A549 (cell line): ENCODE results near the gene NSUN7. TPM values are rescaled to one million over a fixed set of nuclear protein-coding genes. Genes with fewer than 3 reads are reported as not detected.
A peak's percentile ranks its signal among the peaks of the same experiment; 100 is the strongest.

Experiments used
- ATAC-seq, 2 experiments: fragments of 200-7000 bp in 1 of 2; fragments of >200 bp in 1 of 2; cut with Nextera tagmentation in 1 of 2; cut with Tn5 transposase in 1 of 2; 3 replicates each; pipeline versions ENCODE4 v1.8.0 to v1.9.1; 2018 to 2020; ENCODE audit warnings: mild to moderate bottlenecking in 1 of 2, moderate library complexity in 1 of 2
- CTCF ChIA-PET: fragments of 300-600 bp; sonication (Branson Sonifier 250); formaldehyde crosslinking; extraction: SDS; loops from one replicate; lab custom pipeline; 2021; ENCODE audit warnings: antibody characterized with exemption, inconsistent platforms; lab: Yijun Ruan, JAX
- POLR2A ChIA-PET: fragments of 350-600 bp; formaldehyde crosslinking; extraction: SDS; loops from one replicate; lab custom pipeline; 2021; ENCODE audit warnings: antibody characterized with exemption, inconsistent platforms; lab: Yijun Ruan, JAX
- DNase-seq, 2 experiments: peaks; one replicate each; pipeline versions ENCODE4 v3.0.0 to v3.0.0-alpha.2; 2011 to 2016; ENCODE audit warnings: low read depth in 1 of 2, low spot score in 1 of 2
- FAIRE-seq: peaks from 2 replicates; lab custom pipeline; 2011; peaks lifted over from hg19 to GRCh38; lab: Jason Lieb, UNC
- H3K27ac ChIP-seq, 2 experiments: fragments of >200 bp; sonication (Bioruptor Twin); formaldehyde crosslinking; 3 replicates each; pipeline ENCODE4 v1.5.1; 2016 to 2017
- H3K4me1 ChIP-seq: fragments of >200 bp; sonication (Bioruptor Twin); formaldehyde crosslinking; 3 replicates; pipeline ENCODE4 v1.6.1; 2016
- H3K4me2 ChIP-seq: fragments of >200 bp; sonication (Bioruptor Twin); formaldehyde crosslinking; 3 replicates; pipeline ENCODE4 v1.6.1; 2016
- H3K4me3 ChIP-seq: fragments of >200 bp; sonication (Bioruptor Twin); formaldehyde crosslinking; 3 replicates; pipeline ENCODE4 v1.5.1; 2016
- H3K9me3 ChIP-seq: fragments of >200 bp; sonication (Bioruptor Twin); formaldehyde crosslinking; 3 replicates; pipeline ENCODE4 v1.6.1; 2016
- ATOH8 ChIP-seq: fragments of 250-450 bp; sonication (Bioruptor Pico); IDR thresholded peaks from 2 replicates; pipeline ENCODE4 v1.5.0; 2020; ENCODE audit warnings: low read depth, mild to moderate bottlenecking, moderate library complexity
- CBX2 ChIP-seq: fragments of 200-600 bp; sonication (generic); IDR thresholded peaks from 2 replicates; pipeline ENCODE4 v1.6.1; 2016; ENCODE audit warnings: low read depth, mild to moderate bottlenecking, borderline replicate concordance
- CEBPB ChIP-seq, 2 experiments: fragments of >200 bp in 1 of 2; sonication (Bioruptor Twin) in 1 of 2; formaldehyde crosslinking in 1 of 2; IDR thresholded peaks; 2 replicates each; pipeline ENCODE4 v1.6.1; 2012 to 2016
- CHD2 ChIP-seq: fragments of 150-350 bp; IDR thresholded peaks from 2 replicates; pipeline ENCODE4 v1.6.1; 2014; ENCODE audit warnings: low read length; ENCODE audit not compliant: partially characterized antibody
- E2F6 ChIP-seq: IDR thresholded peaks from 2 replicates; pipeline ENCODE4 v1.6.1; 2012; ENCODE audit warnings: low read depth, borderline replicate concordance
- ESRRA ChIP-seq: fragments of 150-350 bp; IDR thresholded peaks from 2 replicates; pipeline ENCODE4 v1.6.1; 2014; ENCODE audit warnings: mild to moderate bottlenecking, low read length, borderline replicate concordance
- FOSB ChIP-seq: fragments of 250-450 bp; sonication (Bioruptor Pico); IDR thresholded peaks from 2 replicates; pipeline ENCODE4 v1.5.0; 2020; ENCODE audit warnings: mild to moderate bottlenecking, moderate library complexity
- FOSL2 ChIP-seq, 2 experiments: fragments of 450-650 bp in 1 of 2; fragments of >200 bp in 1 of 2; sonication (Bioruptor Twin) in 1 of 2; formaldehyde crosslinking; IDR thresholded peaks; 2 replicates each; pipeline versions ENCODE4 v1.5.0 to v1.6.1; 2016 to 2020; ENCODE audit warnings: mild to moderate bottlenecking in 1 of 2, moderate library complexity in 1 of 2
- GATA3 ChIP-seq: IDR thresholded peaks from 2 replicates; pipeline ENCODE4 v1.6.1; 2012; ENCODE audit warnings: borderline replicate concordance
- HDAC2 ChIP-seq: fragments of 200-600 bp; sonication (generic); IDR thresholded peaks from 2 replicates; pipeline ENCODE4 v1.6.1; 2016
- HOXA7 ChIP-seq: fragments of 250-450 bp; sonication (Bioruptor Pico); IDR thresholded peaks from 2 replicates; pipeline ENCODE4 v1.5.0; 2020; ENCODE audit warnings: mild to moderate bottlenecking, moderate library complexity
- HOXB13 ChIP-seq: fragments of 250-450 bp; sonication (Bioruptor Pico); IDR thresholded peaks from 2 replicates; pipeline ENCODE4 v1.5.0; 2020; ENCODE audit warnings: low read depth, mild to moderate bottlenecking, moderate library complexity
- HOXB5 ChIP-seq: fragments of 250-450 bp; sonication (Bioruptor Pico); IDR thresholded peaks from 2 replicates; pipeline ENCODE4 v1.5.0; 2020; ENCODE audit warnings: mild to moderate bottlenecking, moderate library complexity
- KDM1A ChIP-seq: fragments of 200-600 bp; sonication (generic); IDR thresholded peaks from 2 replicates; pipeline ENCODE4 v1.6.1; 2016; ENCODE audit warnings: low read depth, mild to moderate bottlenecking
- MAFK ChIP-seq: fragments of 450-650 bp; IDR thresholded peaks from 2 replicates; pipeline ENCODE4 v1.6.1; 2014; ENCODE audit not compliant: partially characterized antibody
- MYC ChIP-seq: IDR thresholded peaks from 2 replicates; pipeline ENCODE4 v1.6.1; 2012; ENCODE audit warnings: mild to moderate bottlenecking, inconsistent platforms, low read length, improper control_type of control experiment, borderline replicate concordance
- NPAS2 ChIP-seq: fragments of 250-450 bp; sonication (Bioruptor Pico); IDR thresholded peaks from 2 replicates; pipeline ENCODE4 v1.8.0; 2022; ENCODE audit warnings: mild to moderate bottlenecking, moderate library complexity, borderline replicate concordance
- PHF8 ChIP-seq: fragments of 200-600 bp; sonication (generic); IDR thresholded peaks from 2 replicates; pipeline ENCODE4 v1.6.1; 2016; ENCODE audit warnings: low read depth, mild to moderate bottlenecking, antibody characterized with exemption, moderate library complexity, borderline replicate concordance
- RAD21 ChIP-seq, 2 experiments: fragments of >200 bp in 1 of 2; sonication (Bioruptor Twin) in 1 of 2; formaldehyde crosslinking in 1 of 2; IDR thresholded peaks in 1 of 2; conservative IDR thresholded peaks in 1 of 2; 2 replicates in 1 of 2; 3 replicates in 1 of 2; pipeline ENCODE4 v1.6.1; 2012 to 2018; ENCODE audit warnings: inconsistent platforms in 1 of 2
- ZC3H11A ChIP-seq: fragments of 450-650 bp; IDR thresholded peaks from 2 replicates; pipeline ENCODE4 v1.6.1; 2014; ENCODE audit warnings: antibody characterized with exemption, mild to moderate bottlenecking
- ZFP36 ChIP-seq: fragments of 450-650 bp; IDR thresholded peaks from 2 replicates; pipeline ENCODE4 v1.6.1; 2014; ENCODE audit warnings: borderline replicate concordance; ENCODE audit not compliant: partially characterized antibody
- WGBS: methylation state at CpG from one replicate; pipeline ENCODE4 v1.1.6; 2017; ENCODE audit errors: missing lambda C conversion rate; 5-methylcytosine and 5-hydroxymethylcytosine counted together
- polyA plus RNA-seq, 4 experiments: library from polyadenylated mRNA; depleted of rRNA in 3 of 4; stranded (reverse); fragments of >200 nt; fragmentation: RNase III in 1 of 4; extraction: RNeasy Plus Mini Kit Qiagen cat#74134 plus additional on column Dnase treatment in 1 of 4; gene quantifications; 2 replicates in 3 of 4; 3 replicates in 1 of 4; pipeline ENCODE4 v1.2.3, GENCODE V29; 2011 to 2017
- TF ChIP-seq, protein P1 (sequence below): IDR thresholded peaks from 2 replicates; pipeline ENCODE4 v1.6.1; 2012
- TF ChIP-seq, protein P2 (sequence below): fragments of >200 bp; sonication (Bioruptor Twin); formaldehyde crosslinking; IDR thresholded peaks from 3 replicates; pipeline ENCODE4 v1.6.1; 2016
- TF ChIP-seq, protein P3 (sequence below): IDR thresholded peaks from 2 replicates; pipeline ENCODE4 v1.6.1; 2012

Gene NSUN7
- polyA plus RNA-seq, 2 of the 4 experiments (the other 2 are of a cell fraction): 0.65 to 1.4 TPM

- H3K9me3 ChIP-seq: no peaks in the 10 kb centered on the region
- no peak for ATAC-seq
- TF ChIP-seq ZC3H11A: no peak
- TF ChIP-seq, all 56 proteins: peak for 0
- ChIA-PET POLR2A (no interaction called here), CTCF (interaction anchor here (0.7 to 2.6 kb wide), 3 partner anchors 12 to 517 kb away, joined by 3 to 8 read pairs (median 3); no protein-coding TSS in a partner anchor)
- 91% methylated on average over 13 of the region's 13 CpGs for WGBS
- no peak for DNase-seq
- Histone ChIP-seq H3K4me1 (no peaks in the 10 kb centered on the region), H3K4me3 (no peak overlapping the region), H3K4me2 (no peak overlapping the region), H3K27ac (no peak overlapping the region)
- no peak for FAIRE-seq
Measured at GRCh38 chr4:40842318-40842717, 92.6 kb downstream of the NSUN7 start.

DNA sequence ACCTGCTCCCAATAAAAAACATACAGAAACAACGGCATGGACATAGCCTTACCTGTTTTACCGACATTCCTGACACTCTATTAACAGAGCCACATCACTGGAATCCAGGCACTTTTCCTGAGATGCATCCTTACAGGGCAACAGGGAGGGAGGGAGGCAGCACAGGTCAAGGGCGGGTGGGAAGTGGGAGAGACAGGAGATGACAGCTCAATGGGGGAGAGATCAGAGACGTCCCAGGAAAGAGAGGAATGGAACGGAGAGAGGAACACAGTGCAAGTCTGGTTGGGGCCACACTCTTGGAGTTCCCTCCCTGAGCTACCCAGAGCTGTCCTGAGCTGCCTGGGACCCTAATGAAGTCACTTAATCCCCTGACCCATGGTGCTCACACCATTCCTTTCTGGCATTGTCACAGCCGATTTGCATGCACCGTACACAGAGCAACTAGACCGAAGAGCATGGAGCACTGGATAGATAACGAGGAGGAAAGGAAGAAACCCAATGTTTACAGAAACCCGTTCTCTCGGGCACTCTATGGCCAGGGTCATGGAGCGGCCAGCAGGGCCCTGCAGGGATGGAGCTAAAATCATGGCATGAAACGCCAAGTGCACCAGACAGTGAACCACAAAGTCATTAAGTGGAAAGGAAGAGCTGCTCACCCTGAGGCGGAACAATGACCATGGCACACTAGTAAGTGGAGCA is 93.1 kb downstream of the NSUN7 start:
- DNase-seq (no peak), FAIRE-seq (no peak), ATAC-seq (no peak)
- no peak for TF ChIP-seq CEBPB (IDR thresholded peaks at IDR 0.05)
- TF ChIP-seq ATOH8 (CRISPR knock-in tag): no peak
- no peak for TF ChIP-seq ESRRA
- TF ChIP-seq E2F6: no peak
- no peak for TF ChIP-seq NPAS2 (CRISPR knock-in tag)
- TF ChIP-seq FOSB: no peak
- TF ChIP-seq, protein P1, sequence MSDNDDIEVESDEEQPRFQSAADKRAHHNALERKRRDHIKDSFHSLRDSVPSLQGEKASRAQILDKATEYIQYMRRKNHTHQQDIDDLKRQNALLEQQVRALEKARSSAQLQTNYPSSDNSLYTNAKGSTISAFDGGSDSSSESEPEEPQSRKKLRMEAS: no peak
- TF ChIP-seq, protein P2, sequence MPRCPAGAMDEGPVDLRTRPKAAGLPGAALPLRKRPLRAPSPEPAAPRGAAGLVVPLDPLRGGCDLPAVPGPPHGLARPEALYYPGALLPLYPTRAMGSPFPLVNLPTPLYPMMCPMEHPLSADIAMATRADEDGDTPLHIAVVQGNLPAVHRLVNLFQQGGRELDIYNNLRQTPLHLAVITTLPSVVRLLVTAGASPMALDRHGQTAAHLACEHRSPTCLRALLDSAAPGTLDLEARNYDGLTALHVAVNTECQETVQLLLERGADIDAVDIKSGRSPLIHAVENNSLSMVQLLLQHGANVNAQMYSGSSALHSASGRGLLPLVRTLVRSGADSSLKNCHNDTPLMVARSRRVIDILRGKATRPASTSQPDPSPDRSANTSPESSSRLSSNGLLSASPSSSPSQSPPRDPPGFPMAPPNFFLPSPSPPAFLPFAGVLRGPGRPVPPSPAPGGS: no peak
- TF ChIP-seq CBX2: no peak
- no peak for TF ChIP-seq MYC
- TF ChIP-seq HDAC2: no peak
- TF ChIP-seq CHD2: no peak
- no peak for TF ChIP-seq GATA3
- no peak for TF ChIP-seq PHF8
- no peak for TF ChIP-seq HOXB13 (CRISPR knock-in tag)
- TF ChIP-seq HOXB5 (CRISPR knock-in tag): no peak
- no peak for TF ChIP-seq FOSL2 (IDR thresholded peaks at IDR 0.05)
- no peak for TF ChIP-seq FOSL2 (CRISPR knock-in tag; IDR thresholded peaks at IDR 0.05)
- TF ChIP-seq HOXA7 (CRISPR knock-in tag): no peak
- no peak for TF ChIP-seq MAFK
- ChIA-PET POLR2A (no interaction called here), CTCF (interaction anchor here (0.7 to 1.1 kb wide), 7 partner anchors 25 to 518 kb away, joined by 3 to 4 read pairs (median 3); partner anchors contain the start of gene APBB2)
- 65% methylated on average over 13 of the region's 14 CpGs for WGBS
- Histone ChIP-seq H3K9me3 (no peaks in the 10 kb centered on the region), H3K4me3 (no peak overlapping the region), H3K4me1 (no peaks in the 10 kb centered on the region), H3K4me2 (no peak overlapping the region), H3K27ac (no peak overlapping the region)

- no peaks in the 10 kb centered on the region for H3K4me1 ChIP-seq
- TF ChIP-seq ZFP36 (peak; percentile 57), KDM1A (peak; percentile 28; the same call in 1 of the 2 replicates), RAD21 (conservative IDR thresholded peaks at IDR 0.05 in 1 of 2, IDR thresholded peaks at IDR 0.05 in 1 of 2) (peak in 1 of 2 experiments; percentile 45; a peak in 2 of 5 replicates)
- TF ChIP-seq, protein P3, sequence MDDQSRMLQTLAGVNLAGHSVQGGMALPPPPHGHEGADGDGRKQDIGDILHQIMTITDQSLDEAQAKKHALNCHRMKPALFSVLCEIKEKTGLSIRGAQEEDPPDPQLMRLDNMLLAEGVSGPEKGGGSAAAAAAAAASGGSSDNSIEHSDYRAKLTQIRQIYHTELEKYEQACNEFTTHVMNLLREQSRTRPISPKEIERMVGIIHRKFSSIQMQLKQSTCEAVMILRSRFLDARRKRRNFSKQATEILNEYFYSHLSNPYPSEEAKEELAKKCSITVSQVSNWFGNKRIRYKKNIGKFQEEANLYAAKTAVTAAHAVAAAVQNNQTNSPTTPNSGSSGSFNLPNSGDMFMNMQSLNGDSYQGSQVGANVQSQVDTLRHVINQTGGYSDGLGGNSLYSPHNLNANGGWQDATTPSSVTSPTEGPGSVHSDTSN: no peak
- TF ChIP-seq, all 56 proteins: peak for 3
- DNase-seq (peak in 1 of 2 experiments; percentile 33), ATAC-seq (peak in 1 of 2 experiments; percentile 67; a peak in 3 of 6 replicates), FAIRE-seq (no peak)
- Histone ChIP-seq H3K4me2 (no peak overlapping the region), H3K4me3 (no peak overlapping the region), H3K27ac (no peak overlapping the region), H3K9me3 (no peaks in the 10 kb centered on the region)
- 13% methylated on average over 1 of the region's 1 CpG for WGBS
- ChIA-PET CTCF (interaction anchor here (0.8 to 1.1 kb wide), 4 partner anchors 24 to 370 kb away, joined by 3 to 4 read pairs (median 3); partner anchors contain the start of gene APBB2), POLR2A (no interaction called here)
Measured at GRCh38 chr4:40843696-40844095, 93.9 kb downstream of the NSUN7 start.
